ENCODE data around the gene ZNHIT2.

The ZNHIT2 gene

DNA sequence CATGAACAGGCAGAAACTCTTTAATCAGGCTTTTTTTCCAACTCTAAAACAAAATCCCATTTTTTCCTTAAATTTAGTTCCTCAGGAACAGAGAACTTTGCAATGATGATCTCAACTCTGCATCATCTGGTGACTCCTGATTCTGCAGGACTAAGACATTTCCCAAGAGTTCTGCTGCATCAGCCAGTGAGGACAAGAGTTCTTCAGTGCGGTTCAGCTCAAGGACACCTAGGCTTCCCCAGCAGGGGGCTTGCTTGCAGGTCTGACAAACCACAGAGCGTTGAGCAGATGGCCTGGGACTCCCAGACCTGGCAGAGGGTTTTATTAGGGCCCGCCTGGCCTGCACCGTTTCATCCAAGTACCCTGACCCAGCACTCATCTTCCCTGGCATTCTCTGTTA is 40.0 kb downstream of the ZNHIT2 start:
- H3K27me3 ChIP-seq (ENCODE audit: control insufficient read depth in 1 of 2, insufficient read depth in 2 of 2, low read length in 2 of 2): no peaks in the 10 kb centered on the region
- H3K4me1 ChIP-seq (ENCODE audit: control insufficient read depth in 1 of 2, insufficient read depth in 2 of 2, low read length in 2 of 2): peaks cover 10 to 15% of the 10 kb centered on the region in 2 donors
- no peak overlapping the region for H3K9ac ChIP-seq (ENCODE audit: low read depth in 1 of 2, low read length in 2 of 2)
- peaks cover 0 to 3% of the 10 kb centered on the region in 2 donors for H3K36me3 ChIP-seq (ENCODE audit: control insufficient read depth in 1 of 2, insufficient read depth in 2 of 2, low read length in 2 of 2)
- H3K27ac ChIP-seq (ENCODE audit: low read depth, low read length): no peak overlapping the region
- no peaks in the 10 kb centered on the region for H3K9me3 ChIP-seq (ENCODE audit: control insufficient read depth in 1 of 2, low read length in 2 of 2)
- no peak overlapping the region for H3K4me3 ChIP-seq (ENCODE audit: low read depth in 1 of 2, low read length in 2 of 2)

DNA sequence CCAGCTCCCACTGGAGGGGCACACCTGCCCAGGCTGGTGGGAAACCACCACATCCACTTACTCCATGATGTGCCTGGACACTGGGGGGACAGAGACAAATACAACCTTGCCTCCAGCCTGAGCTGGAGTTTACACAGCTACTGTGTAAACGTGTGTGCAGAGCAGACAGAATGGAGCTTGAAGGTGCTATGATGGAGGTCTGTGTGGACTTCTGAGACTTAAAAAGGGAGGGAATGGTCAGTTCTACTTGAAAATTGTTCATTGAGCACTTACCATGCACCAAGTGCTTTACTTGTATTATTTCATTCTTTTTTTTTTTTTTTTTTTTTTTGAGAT is 44.9 kb downstream of the ZNHIT2 start:
- H3K36me3 ChIP-seq (ENCODE audit: control insufficient read depth in 1 of 2, insufficient read depth in 2 of 2, low read length in 2 of 2): no peaks in the 10 kb centered on the region
- no peak overlapping the region for H3K4me3 ChIP-seq (ENCODE audit: low read depth in 1 of 2, low read length in 2 of 2)
- no peaks in the 10 kb centered on the region for H3K9me3 ChIP-seq (ENCODE audit: control insufficient read depth in 1 of 2, low read length in 2 of 2)
- H3K4me1 ChIP-seq (ENCODE audit: control insufficient read depth in 1 of 2, insufficient read depth in 2 of 2, low read length in 2 of 2): peaks cover 0 to under 1% of the 10 kb centered on the region in 2 donors
- no peak overlapping the region for H3K27ac ChIP-seq (ENCODE audit: low read depth, low read length)
- H3K27me3 ChIP-seq (ENCODE audit: control insufficient read depth in 1 of 2, insufficient read depth in 2 of 2, low read length in 2 of 2): no peaks in the 10 kb centered on the region
- no peak overlapping the region for H3K9ac ChIP-seq (ENCODE audit: low read depth in 1 of 2, low read length in 2 of 2)

DNA sequence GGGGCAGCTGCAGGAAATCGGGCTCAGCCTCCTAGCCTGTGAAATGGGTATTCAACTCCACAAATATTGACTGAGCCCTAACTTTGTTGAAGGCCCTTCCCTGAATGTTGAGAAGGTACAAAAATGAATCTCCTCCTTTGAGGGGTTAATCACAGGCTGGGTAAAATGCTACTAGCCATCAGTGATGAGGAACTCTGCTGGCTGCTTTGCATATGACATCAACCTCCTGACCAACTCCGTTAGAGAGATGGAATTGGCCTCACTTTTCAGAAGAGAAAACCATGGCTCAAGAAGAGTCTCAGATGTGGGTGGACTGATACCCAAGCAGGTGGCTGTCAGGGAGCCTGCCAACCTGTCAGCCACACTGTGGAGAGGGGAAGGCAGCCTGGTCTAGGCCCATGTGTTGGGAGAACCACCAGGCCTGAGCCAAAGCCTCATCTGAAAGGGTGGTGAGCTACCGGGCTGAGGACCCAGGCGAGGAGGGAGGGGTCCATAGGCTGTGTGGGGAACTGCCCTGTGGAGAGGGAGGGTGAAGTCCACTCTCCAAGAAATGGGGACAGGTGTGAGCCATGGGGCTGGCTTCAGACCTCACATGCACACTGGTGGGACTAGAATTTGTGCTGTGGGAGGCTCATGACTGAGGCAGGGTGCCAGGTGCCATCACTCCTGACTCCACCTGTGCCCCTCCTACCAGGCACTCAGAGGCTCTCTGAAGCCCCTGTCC is 45.4 kb downstream of the ZNHIT2 start:
- Histone ChIP-seq H3K36me3 (ENCODE audit: control insufficient read depth in 1 of 2, insufficient read depth in 2 of 2, low read length in 2 of 2) (no peaks in the 10 kb centered on the region), H3K4me3 (ENCODE audit: low read depth in 1 of 2, low read length in 2 of 2) (no peak overlapping the region), H3K27me3 (ENCODE audit: control insufficient read depth in 1 of 2, insufficient read depth in 2 of 2, low read length in 2 of 2) (no peaks in the 10 kb centered on the region), H3K9me3 (ENCODE audit: control insufficient read depth in 1 of 2, low read length in 2 of 2) (no peaks in the 10 kb centered on the region), H3K9ac (ENCODE audit: low read depth in 1 of 2, low read length in 2 of 2) (no peak overlapping the region), H3K4me1 (ENCODE audit: control insufficient read depth in 1 of 2, insufficient read depth in 2 of 2, low read length in 2 of 2) (no peaks in the 10 kb centered on the region), H3K27ac (ENCODE audit: low read depth, low read length) (no peak overlapping the region)

DNA sequence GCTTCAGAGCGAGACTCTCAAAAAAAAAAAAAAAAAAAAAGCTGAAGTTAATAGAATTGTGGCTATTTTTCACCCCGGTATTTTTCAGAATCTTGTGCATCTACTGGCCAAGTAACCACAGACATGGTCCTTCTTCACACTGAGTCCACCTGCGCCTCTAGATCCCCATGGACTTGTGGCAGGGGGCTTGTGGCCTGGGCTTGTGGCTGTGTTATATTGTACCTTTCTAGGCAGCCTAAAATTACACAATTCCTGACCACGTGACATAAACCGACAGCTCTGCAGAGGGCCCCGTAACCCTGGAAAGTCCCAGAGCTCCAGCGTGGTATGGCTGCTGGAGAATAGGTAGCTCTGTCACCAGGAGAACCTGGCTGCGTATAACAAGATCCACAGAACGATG is 48.3 kb downstream of the ZNHIT2 start:
- Histone ChIP-seq H3K4me1 (ENCODE audit: control insufficient read depth in 1 of 2, insufficient read depth in 2 of 2, low read length in 2 of 2) (no peaks in the 10 kb centered on the region), H3K36me3 (ENCODE audit: control insufficient read depth in 1 of 2, insufficient read depth in 2 of 2, low read length in 2 of 2) (no peaks in the 10 kb centered on the region), H3K9me3 (ENCODE audit: control insufficient read depth in 1 of 2, low read length in 2 of 2) (no peaks in the 10 kb centered on the region), H3K9ac (ENCODE audit: low read depth in 1 of 2, low read length in 2 of 2) (no peak overlapping the region), H3K27ac (ENCODE audit: low read depth, low read length) (no peak overlapping the region), H3K27me3 (ENCODE audit: control insufficient read depth in 1 of 2, insufficient read depth in 2 of 2, low read length in 2 of 2) (no peaks in the 10 kb centered on the region), H3K4me3 (ENCODE audit: low read depth in 1 of 2, low read length in 2 of 2) (no peak overlapping the region)

DNA sequence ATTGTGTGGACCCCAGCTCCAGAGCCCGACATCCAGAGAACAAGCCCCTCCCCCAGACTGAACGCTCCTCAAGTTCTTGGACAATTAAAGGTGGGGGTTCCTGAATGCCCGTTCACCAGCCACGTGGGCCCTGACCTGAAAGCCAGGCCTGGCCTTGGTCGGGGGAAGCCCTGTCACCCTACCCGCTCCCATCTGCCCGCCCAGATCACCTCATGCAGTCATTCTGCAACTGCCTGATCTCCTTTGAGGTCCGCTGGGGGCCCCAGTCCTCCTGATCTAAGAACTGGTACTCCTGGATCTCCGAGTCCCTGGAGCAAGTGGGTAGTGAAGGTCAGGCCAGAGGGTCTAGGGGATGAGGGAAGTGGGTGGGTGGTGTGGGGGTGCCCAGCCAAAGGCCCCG is 50.1 kb downstream of the ZNHIT2 start:
- H3K27ac ChIP-seq (ENCODE audit: low read depth, low read length): no peak overlapping the region
- H3K4me1 ChIP-seq (ENCODE audit: control insufficient read depth in 1 of 2, insufficient read depth in 2 of 2, low read length in 2 of 2): no peaks in the 10 kb centered on the region
- no peak overlapping the region for H3K4me3 ChIP-seq (ENCODE audit: low read depth in 1 of 2, low read length in 2 of 2)

DNA sequence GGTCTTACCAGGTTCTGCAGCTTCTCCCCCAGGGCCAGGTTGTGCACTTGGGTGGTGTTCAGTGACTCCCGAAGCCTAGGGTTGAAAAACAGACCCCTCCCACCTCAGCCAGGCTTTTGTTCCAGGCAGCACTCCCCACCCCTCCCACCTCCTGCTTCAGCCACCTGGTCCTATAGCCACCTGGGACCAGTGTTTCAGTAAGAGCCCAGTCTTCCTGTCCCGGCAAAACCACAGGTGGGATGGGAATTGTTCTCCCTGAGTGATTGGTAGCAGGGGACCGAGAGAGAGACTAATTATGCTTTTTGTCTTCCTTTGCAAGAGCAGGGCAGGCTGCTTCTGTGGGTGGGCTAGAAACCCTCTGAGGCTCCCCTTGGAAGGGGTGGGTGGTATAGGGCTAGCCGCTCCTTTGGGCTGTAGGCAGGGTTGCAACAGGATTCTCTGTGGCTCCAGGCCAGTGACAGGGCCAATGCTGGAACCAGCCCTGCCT is 50.7 kb downstream of the ZNHIT2 start:
- no peak overlapping the region for H3K27ac ChIP-seq (ENCODE audit: low read depth, low read length)

More for the DNA sequence above, 50.1 kb downstream of the ZNHIT2 start:
- no peak overlapping the region for H3K9ac ChIP-seq (ENCODE audit: low read depth in 1 of 2, low read length in 2 of 2)
- H3K27me3 ChIP-seq (ENCODE audit: control insufficient read depth in 1 of 2, insufficient read depth in 2 of 2, low read length in 2 of 2): no peaks in the 10 kb centered on the region
- H3K9me3 ChIP-seq (ENCODE audit: control insufficient read depth in 1 of 2, low read length in 2 of 2): no peaks in the 10 kb centered on the region
- H3K36me3 ChIP-seq (ENCODE audit: control insufficient read depth in 1 of 2, insufficient read depth in 2 of 2, low read length in 2 of 2): no peaks in the 10 kb centered on the region

More for the DNA sequence above, 50.7 kb downstream of the ZNHIT2 start:
- no peak overlapping the region for H3K4me3 ChIP-seq (ENCODE audit: low read depth in 1 of 2, low read length in 2 of 2)
- no peak overlapping the region for H3K9ac ChIP-seq (ENCODE audit: low read depth in 1 of 2, low read length in 2 of 2)
- no peaks in the 10 kb centered on the region for H3K36me3 ChIP-seq (ENCODE audit: control insufficient read depth in 1 of 2, insufficient read depth in 2 of 2, low read length in 2 of 2)
- no peaks in the 10 kb centered on the region for H3K9me3 ChIP-seq (ENCODE audit: control insufficient read depth in 1 of 2, low read length in 2 of 2)
- no peaks in the 10 kb centered on the region for H3K4me1 ChIP-seq (ENCODE audit: control insufficient read depth in 1 of 2, insufficient read depth in 2 of 2, low read length in 2 of 2)
- no peaks in the 10 kb centered on the region for H3K27me3 ChIP-seq (ENCODE audit: control insufficient read depth in 1 of 2, insufficient read depth in 2 of 2, low read length in 2 of 2)

All from duodenal mucosa (tissue), 2 donors.